Gastroesophageal sphincter (tissue), 3 donors: ENCODE measurements around the gene SPOPL.

Source experiments
- CTCF ChIP-seq, 4 experiments: fragments of 200-600 bp in 2 of 4; fragments of 450-650 bp in 2 of 4; sonication (generic) in 1 of 4; IDR thresholded peaks; one replicate each; pipeline ENCODE4 v1.5.1; 2017 to 2019; ENCODE audit warnings: antibody characterized with exemption in 4 of 4, mild to moderate bottlenecking in 2 of 4, moderate library complexity in 2 of 4
- EP300 ChIP-seq: sonication (generic); formaldehyde crosslinking; IDR thresholded peaks from one replicate; pipeline ENCODE4 v1.6.1; 2017; ENCODE audit warnings: antibody characterized with exemption, mild to moderate bottlenecking
- POLR2A ChIP-seq, 2 donors: fragments of 450-650 bp; IDR thresholded peaks; one replicate each; pipeline ENCODE4 v1.6.1; 2017; ENCODE audit warnings: antibody characterized with exemption in 2 of 2, mild to moderate bottlenecking in 2 of 2, moderate library complexity in 1 of 2

GRCh38 chr2:138469411-138469810, 32.2 kb upstream of the SPOPL start:
- TF ChIP-seq CTCF (IDR thresholded peaks at IDR 0.05), result no peak
- no peak for TF ChIP-seq EP300
- TF ChIP-seq POLR2A (IDR thresholded peaks at IDR 0.05), result no peak
